Loucy (cell line): ENCODE data around the gene LRRC41.

Experiments used
- CTCF ChIP-seq: fragments of 200-600 bp; sonication (generic); conservative IDR thresholded peaks from 2 replicates; pipeline ENCODE4 v1.5.1; 2014; ENCODE audit warnings: mild to moderate bottlenecking, antibody characterized with exemption, low read length
- EZH2phosphoT487 ChIP-seq: fragments of 200-600 bp; IDR thresholded peaks from 2 replicates; pipeline ENCODE4 v1.6.1; 2018; ENCODE audit warnings: antibody characterized with exemption, mild to moderate bottlenecking, moderate library complexity, borderline replicate concordance

- TF ChIP-seq CTCF (no peak), EZH2phosphoT487 (no peak)
These were observed 2.6 kb downstream of the LRRC41 start for GRCh38 chr1:46300673-46301405.
